Fibroblast of skin of left biceps (primary cell): Measurements from ENCODE around the gene DDIAS.
"Not testable (repeated sequence)": the region's sequence is repeated elsewhere in the genome, so short reads cannot be mapped to it uniquely, and the experiment has no call there.

Experiments
- DNase-seq, 2 experiments: peaks; one replicate each; pipeline ENCODE4 v3.0.0-alpha.2; 2013; ENCODE audit warnings: low read depth in 2 of 2

Gene DDIAS

DNA sequence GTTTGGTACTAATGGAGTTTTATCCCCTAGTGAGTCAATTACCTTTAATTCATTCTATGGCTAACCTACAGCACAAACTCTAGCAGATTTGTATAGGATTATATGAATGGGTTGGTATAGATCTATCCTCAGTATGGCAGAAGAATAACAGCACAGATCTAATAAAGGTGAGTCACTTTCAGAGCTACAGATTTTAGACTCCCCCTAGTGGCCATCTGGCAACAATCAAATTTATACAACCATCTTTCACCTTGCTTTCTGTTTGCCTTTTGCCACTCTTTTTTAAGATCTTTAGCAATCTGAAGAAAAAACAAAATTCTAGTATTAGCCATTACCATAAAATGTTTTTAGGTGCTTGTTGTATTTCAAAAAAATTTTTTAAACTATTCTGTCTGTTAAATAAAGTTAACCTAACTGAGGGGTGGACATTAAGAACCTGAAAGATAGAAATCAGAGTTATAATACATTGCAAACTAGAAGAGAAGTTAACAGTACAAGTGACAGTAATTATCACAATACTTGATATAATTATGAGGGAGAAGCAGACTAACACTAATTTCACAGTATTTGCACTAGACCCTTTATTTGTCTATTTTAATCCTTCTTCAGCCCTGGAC, 25.8 kb downstream of the DDIAS start:
- peak in 1 of 2 experiments; percentile 13 for DNase-seq

DNA sequence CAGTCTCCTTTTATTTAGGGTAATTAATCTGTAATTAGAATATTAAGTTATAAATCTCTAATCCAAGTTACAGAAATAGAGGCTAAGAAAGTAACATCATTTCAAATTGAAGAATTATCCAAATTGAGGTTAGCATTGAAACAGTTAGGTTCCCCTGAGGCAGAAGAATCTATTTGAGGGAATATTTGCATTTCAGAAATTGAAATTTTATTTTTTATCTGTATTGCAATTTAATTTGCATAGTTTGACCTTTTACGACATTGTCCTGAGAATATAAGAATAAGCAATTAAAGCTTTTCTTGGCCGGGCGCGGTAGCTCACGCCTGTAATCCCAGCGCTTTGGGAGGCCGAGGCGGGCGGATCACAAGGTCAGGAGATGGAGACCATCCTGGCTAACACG, 27.6 kb downstream of the DDIAS start:
- no peak for DNase-seq

DNA sequence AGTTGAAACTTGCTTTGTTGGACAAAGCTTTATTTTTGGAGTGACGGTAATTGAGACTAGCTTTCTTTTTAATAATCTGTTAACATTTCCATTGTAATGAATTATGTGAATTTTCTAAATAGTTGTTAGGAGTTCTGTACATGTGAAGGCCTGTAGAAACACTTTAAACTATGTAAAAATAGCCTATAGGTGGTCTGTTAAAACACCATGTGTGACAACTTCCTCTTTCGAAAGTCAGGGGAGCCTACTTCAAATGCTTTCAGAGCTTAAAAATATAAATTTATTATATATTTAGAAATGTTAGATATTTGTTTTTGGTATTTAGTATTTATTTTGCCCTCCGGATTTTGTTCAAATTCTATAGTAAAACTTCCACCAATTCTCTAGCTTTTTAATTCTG, 28.7 kb downstream of the DDIAS start:
- no peak for DNase-seq

DNA sequence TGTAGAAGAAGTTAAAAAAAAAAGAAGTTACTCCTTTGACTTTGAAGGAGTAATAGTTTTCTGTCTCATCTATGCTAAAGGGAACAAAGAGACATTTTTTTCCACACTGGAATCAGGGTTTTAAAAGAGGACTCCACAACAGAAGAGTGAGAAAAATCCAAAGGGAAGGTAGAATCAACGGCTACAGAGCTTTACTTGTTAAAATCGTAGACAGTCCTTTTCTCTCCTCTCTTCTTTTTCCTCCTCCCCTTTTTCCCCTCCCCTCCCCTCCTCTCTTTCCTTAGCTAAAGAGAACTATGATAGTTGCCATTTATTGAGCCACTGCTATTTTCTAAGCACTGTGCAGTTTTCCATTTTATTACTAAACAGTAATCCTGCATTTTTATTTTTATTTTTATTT, 29.2 kb downstream of the DDIAS start:
- DNase-seq, result no peak

DNA sequence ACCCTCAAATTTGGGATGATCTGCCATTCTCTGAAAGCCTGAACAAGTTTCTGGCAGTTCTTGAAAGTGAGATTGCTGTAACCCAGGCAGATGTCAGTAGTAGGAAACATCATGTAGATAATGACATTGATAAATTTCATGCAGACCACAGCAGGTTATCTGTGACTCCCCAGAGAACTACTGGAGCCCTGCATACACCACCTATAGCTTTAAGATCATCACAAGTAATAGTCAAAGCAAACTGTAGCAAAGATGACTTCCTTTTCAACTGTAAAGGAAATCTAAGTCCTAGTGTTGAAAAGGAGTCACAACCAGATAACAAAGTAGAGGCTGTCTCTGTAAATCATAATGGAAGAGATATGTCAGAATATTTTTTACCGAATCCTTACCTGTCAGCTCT, 31.0 kb downstream of the DDIAS start:
- DNase-seq, result no peak

DNA sequence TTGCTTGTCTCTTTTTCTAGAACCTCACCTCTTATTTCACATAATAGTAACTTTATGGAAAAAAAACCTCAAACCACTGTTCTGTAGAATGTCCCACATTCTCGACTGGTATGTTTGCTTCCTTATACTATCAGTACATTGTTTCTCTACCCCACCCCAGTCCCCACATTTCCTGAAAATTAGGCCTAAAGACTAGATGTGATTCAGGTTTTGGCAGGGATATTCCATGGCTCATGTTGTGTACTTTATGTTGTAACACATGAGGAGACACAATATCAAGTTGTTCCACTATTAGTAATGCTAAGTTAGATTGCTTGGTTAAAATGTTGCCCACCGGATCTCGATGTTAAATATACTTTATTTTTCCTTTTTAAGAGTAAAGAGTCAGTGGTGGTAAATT, 34.7 kb downstream of the DDIAS start:
- no peak for DNase-seq

DNA sequence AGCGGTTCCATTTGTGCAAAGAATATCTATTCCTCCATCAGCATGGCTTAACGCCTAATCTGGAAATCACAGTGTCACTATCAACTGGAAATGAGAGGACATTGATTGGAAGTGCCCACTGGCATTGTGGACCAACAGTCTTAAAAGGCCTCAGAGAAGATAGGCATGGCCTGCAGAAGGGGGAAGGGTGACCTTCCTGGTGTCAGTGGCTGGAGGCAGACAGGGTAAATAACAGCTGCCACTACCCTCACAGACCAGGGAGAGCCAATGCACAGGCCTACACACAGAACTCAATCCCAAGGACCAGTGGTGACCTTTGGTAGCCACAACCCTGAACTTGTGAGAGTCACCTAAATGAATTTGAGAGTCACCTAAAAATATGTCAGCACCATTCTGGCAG, 36.0 kb downstream of the DDIAS start:
- DNase-seq, result no peak

DNA sequence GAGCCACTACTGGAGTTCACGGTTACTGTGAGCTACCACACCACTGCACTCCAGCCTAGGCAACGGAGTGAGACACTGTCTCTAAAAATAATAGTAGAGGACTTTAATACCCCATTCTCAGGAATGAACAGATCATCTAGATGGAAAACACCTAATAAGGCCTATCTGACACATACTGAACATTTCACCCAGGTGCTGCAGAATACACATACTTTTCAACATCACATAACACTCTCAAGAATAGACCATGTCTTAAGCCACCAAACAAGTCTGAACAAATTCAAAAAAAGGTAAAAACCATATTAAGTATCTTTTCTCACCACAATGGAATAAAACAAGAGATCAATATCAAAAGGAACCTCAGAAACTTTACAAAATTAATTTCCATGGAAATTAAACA, 37.9 kb downstream of the DDIAS start:
- DNase-seq, result no peak

DNA sequence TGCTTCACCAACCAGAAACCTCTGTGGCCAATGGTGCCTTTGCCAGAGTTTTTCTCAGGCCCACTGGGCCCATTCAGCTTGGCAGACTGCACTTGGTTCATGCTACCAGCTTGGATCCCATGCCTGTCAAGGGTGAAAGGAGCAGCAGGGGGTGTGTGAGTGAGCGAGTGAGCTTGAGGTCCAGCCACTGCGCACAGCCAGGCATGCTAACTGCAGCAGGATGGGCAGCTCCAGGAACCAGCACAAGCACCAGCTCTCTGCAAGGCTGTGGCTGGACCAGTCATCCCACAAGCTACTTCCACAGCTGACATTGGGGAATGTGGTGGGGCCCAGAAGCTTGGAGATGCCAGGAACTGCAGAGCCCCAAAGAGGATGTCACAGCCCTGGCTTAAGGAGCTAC, 40.8 kb downstream of the DDIAS start:
- no peak for DNase-seq

DNA sequence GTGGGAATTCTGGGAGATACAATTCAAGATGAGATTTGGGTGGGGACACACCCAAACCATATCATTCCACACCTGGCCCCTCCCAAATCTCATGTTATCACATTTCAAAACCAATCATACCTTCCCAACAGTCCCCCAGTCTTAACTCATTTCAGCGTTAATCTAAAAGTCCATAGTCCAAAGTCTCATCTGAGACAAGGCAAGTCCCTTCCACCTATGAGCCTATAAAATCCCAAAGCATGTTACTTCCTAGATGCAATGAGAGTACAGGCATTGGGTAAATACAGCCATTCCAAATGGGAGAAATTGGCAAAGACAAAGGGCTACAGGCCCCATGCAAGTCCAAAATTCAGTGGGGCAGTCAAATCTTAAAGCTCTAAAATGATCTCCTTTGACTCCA, 41.9 kb downstream of the DDIAS start:
- not testable (repeated sequence) for DNase-seq

DNA sequence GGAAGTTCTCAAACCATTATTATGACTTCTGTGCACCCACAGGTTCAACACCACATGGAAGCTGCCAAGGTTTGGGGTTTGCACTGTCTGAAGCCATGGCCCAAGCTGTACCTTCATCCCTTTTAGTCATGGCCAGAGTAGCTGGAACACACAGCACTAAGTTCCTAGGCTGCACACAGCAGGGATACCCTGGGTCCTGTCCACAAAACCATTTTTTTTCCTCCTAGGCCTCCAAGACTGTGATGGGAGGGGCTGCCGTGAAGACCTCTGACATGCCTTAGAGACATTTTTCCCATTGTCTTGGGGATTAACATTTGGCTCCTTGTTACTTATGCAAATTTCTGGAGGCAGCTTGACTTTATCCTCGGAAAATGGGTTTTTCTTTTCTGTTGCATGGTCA, 42.7 kb downstream of the DDIAS start:
- DNase-seq, result no peak

DNA sequence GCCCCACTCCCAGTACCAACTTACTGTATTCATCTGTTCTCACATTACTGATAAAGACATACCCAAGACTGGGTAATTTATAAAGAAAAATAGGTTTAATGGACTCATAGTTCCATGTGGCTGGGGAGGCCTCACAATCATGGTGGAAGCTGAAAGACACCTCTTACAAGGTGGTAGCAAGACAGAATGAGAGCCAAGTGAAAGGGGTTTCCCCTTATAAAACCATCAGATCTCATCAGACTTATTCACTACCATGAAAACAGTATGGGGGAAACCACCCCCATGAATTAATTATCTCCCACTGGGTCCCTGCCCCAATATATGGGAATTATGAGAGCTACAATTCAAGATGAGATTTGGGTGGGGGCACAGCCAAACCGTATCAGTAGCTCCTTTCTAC, 43.5 kb downstream of the DDIAS start:
- DNase-seq, result not testable (repeated sequence)

DNA sequence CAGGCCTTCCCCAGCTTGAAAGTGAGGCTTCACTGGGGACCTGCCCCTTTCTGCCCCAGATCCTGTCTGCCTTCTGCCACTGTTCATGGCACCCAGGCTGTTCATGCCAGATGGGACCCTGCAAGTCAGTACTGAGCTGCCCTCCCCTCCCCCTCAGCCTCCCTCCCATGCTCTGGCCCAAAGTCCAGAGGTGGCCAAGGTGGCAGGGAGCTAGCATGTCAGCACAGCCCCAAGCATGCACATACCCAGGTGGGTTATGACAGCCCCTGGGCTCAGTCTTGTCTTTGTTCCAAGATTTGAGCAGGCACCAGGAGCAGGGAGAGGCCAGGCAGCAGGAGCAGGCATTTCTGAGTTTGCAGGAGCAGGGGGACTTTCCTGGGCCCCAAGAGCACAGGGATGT, 44.1 kb downstream of the DDIAS start:
- DNase-seq, result no peak

DNA sequence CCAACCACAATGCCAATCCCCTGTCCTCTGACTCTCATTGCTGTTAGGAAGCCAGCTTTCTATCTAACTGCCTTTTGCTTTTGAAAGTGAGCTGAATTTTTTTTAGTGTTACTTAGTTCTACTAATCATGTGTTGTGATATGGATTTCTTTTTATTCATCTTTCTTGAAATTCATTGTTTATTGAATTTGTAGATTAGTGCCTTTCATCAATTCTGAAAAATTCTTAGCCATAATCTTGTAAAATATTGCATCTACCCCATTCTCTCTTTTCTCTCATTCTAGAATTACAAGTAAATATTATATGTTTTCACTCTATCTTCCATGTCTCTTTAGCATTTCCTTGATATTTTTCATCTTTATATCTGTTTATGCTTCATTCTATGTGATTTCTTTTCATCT, 47.8 kb downstream of the DDIAS start:
- DNase-seq, result no peak

DNA sequence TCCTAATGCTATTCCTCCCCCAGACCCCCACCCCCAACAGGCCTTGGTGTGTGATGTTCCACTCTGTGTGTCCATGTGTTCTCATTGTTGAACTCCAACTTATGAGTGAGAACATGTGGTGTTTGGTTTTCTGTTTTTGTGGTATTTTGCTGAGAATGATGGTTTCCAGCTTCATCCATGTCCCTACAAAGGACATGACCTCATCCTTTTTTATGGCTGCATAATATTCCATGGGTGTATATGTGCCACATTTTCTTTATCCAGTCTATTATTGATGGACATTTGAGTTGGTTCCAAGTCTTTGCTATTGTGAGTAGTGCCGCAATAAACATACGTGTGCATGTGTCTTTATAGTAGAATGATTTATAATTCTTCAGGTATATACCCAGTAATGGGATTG, 49.0 kb downstream of the DDIAS start:
- DNase-seq, result not testable (repeated sequence)

DNA sequence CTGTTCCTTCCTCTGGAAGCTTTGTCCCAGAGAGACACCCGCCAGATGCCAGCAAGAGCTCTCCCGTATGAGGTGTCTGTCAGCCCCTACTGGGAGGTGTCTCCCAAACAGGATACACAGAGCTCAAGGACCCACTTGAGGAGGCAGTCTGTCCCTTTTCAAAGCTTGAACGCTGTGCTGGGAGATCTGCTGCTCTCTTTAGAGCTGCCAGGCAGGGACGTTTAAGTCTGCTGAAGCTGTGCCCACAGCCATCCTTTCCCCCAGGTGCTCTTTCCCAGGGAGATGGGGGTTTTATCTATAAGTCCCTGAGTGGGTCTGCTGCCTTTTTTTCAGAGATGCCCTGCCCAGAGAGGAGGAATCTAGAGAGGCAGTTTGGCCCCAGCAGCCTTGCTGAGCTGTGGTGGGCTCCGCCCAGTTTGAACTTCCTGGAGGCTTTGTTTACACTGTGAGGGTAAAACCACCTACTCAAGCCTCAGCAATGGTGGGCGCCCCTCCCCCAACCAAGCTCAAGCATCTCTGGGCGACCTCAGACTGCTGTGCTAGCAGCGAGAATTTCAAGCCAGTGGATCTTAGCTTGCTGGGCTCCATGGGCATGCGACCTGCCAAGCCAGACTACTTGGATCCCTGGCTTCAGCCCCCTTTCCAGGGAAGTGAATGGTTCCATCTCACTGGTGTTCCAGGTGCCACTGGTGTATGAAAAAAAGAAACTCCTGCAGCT, 54.4 kb downstream of the DDIAS start:
- DNase-seq, result not testable (repeated sequence)

DNA sequence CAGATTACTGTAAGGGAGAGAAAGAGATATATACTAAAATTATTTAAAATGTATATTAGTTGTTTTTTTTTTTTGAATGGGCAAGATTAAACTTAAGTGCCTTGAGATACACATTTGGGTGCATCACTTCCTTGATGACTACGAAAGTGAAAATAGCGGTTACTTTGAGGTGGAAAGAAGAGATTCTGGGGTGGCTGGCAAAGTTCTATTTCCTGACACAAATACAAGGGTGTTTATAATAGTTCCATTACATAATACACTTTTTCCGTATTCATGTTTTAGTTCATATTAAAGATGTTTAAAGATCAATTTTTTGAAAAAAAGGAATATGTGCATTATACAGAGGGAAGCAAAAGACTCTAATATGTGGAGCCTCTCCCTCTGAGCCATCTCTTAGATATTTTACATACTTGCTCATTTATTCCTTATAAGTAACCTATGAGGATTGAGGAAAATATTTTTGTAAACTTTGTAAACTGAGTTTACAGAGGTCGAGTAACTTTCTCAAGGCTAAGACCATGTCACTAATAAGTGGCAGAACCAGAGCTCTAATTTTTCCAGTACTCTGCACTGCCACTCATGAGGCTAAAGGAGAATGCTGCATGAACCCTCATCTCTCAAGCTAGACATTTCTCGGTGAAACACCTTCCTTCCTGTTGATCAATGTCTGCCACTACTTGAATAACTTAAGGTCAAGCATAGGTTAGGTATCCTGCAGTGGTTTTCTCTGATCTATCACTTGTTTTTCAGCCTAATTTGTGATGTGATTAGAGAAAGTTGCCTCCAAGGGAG, 58.6 kb downstream of the DDIAS start:
- no peak for DNase-seq

DNA sequence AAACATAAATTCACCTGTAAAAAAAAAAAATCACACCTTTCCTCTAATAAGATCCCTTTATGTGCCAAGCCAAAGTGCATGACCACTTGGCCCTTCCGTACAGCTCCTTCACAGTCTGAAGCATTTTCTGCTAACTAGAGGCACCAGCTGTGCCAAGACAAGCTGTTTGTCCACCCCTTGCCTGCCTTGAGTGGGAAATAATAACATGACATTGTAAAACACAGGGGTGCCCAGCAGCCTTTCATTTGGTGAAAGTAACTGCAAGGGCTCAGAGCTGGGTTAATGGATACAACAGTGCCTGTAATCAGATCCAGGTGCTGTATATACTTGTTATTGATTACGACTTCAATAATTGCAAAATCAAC, 59.2 kb downstream of the DDIAS start:
- no peak for DNase-seq

DNA sequence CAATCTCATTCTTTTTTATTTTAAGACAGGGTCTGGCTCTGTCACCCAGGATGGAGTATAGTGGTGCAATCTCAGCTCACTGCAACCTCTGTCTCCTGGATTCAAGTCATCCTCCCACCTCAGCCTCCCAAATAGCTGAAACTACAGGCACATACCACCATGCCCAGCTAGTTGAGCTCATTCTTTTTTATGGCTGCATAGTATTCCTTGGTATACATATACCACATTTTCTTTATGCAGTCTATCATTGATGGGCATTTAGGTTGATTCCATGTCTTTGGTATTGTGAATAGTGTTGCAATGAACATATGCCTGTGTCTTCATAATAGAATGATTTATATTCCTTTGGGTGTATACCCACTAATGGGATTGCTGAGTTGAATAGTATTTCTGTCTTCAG, 60.5 kb downstream of the DDIAS start:
- not testable (repeated sequence) for DNase-seq

DNA sequence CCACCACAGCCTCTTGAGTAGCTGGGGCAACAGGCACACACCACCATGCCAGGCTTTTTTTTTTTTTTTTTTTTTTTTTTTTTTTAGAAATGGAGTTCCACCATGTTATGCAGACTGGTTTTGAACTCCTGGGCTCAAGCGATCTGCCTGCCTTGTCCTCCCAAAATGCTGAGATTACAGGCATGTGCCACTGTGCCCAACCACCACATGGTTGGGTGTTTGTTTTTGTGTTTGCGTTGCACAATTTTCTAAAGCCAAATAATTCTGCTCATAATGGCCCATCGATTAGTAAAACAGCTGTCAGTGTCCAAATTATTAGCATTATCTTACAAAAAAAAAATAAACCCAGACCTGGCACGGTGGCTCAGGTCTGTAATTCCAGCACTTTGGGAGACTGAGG, 65.8 kb downstream of the DDIAS start:
- DNase-seq, result no peak

DNA sequence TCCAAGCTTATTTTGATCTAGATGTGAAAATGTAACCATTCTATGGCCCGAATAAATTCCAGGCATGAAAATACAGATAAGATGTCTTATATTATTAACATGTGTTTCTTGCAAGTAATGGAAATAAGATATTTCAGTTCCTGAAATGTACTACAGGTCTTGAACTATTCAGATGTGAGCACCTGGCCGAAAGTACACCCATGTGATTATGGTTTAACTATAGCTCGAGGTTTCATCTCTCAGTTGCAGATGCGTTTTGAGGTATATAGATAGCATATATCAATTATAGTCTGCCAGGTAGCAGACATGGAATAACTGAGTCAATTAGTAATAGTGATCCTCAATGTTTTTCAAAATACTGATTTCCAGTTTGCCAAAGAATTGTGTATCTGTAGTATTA, 68.3 kb downstream of the DDIAS start:
- no peak for DNase-seq

DNA sequence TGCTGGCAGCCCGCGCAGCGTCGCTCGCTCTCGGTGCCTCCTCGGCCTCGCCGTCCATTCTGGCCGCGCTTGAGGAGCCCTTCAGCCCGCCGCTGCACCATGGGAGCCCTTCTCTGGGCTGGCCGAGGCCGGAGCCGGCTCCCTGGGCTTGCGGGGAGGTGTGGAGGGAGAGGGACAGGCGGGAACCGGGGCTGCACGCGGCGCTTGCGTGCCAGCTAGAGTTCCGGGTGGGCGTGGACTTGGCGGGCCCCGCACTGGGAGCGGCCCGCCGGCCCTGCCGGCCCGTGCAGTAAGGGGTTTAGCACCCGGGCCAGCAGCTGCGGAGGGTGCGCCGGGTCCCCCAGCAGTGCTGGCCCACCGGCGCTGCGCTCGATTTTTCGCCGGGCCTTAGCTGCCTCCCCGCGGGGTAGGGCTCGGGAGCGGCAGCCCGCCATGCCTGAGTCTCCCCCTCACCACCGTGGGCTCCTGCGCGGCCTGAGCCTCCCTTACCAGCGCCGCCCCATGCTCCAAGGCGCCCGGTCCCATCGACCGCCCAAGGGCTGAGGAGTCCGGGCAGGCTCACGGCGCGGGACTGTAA, 69.1 kb downstream of the DDIAS start:
- DNase-seq, result not testable (repeated sequence)

DNA sequence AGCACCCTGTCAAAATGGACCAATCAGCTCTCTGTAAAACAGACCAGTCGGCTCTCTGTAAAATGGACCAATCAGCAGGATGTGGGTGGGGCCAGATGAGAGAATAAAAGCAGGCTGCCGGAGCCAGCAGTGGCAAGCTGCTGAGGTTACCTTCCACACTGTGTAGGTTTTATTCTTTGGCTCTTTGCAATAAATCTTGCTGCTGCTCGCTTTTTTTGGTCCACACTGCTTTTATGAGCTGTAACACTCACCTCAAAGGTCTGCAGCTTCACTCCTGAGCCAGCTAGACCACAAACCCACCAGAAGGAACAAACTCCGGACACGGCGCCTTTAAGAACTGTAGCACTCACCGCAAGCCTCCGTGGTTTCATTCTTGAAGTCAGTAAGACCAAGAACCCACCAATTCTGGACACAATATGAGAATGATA, 70.0 kb downstream of the DDIAS start:
- not testable (repeated sequence) for DNase-seq
